HG03354 (cell line): ENCODE results near the gene C2.

Source experiments
- ATAC-seq: cut with Tn5 transposase; IDR thresholded peaks from one replicate; pipeline ENCODE4 v1.9.1; 2021; ENCODE audit warnings: mild to moderate bottlenecking; ENCODE audit not compliant: unreplicated experiment, poor library complexity, severe bottlenecking

The C2 gene

GRCh38 chr6:31927242-31927862 lies at the start of gene C2:
TSS of gene C2 (plus strand) at chr6:31927717. CDS start at chr6:31927753, 36 bp downstream.
- no peak for ATAC-seq

- ATAC-seq = no peak
These were observed 49.3 kb upstream of the C2 start for GRCh38 chr6:31878222-31878621.

GRCh38 chr6:31878726-31879125 lies 48.8 kb upstream of the C2 start, which contains the start of gene SLC44A4:
TSS of gene SLC44A4 (minus strand) at chr6:31878997. CDS start at chr6:31878980, 17 bp downstream.
- ATAC-seq = no peak

GRCh38 chr6:31879143-31879542 lies 48.4 kb upstream of the C2 start:
- ATAC-seq = no peak

- no peak for ATAC-seq
These were observed 47.6 kb upstream of the C2 start for GRCh38 chr6:31879901-31880300.

GRCh38 chr6:31880616-31881015 lies 46.9 kb upstream of the C2 start:
- no peak for ATAC-seq

GRCh38 chr6:31881136-31881859 lies 46.2 kb upstream of the C2 start:
- ATAC-seq = no peak

GRCh38 chr6:31882344-31882743 lies 45.2 kb upstream of the C2 start:
- no peak for ATAC-seq

GRCh38 chr6:31883676-31884075 lies 43.8 kb upstream of the C2 start:
- no peak for ATAC-seq

- ATAC-seq = no peak
These were observed 42.9 kb upstream of the C2 start for GRCh38 chr6:31884528-31885035.

GRCh38 chr6:31886541-31886991 lies 41.0 kb upstream of the C2 start:
- no peak for ATAC-seq

- no peak for ATAC-seq
These were observed 40.1 kb upstream of the C2 start for GRCh38 chr6:31887173-31888007.

GRCh38 chr6:31888276-31889258 lies 39.0 kb upstream of the C2 start:
- ATAC-seq = no peak

GRCh38 chr6:31889331-31889972 lies 38.1 kb upstream of the C2 start:
- ATAC-seq = no peak

- no peak for ATAC-seq
These were observed 34.7 kb upstream of the C2 start for GRCh38 chr6:31892821-31893220.

GRCh38 chr6:31896493-31896855 lies 31.0 kb upstream of the C2 start:
- no peak for ATAC-seq

GRCh38 chr6:31896856-31897611 lies 30.5 kb upstream of the C2 start:
- ATAC-seq = peak; percentile 7
